Lower lobe of right lung (tissue), 2 donors: ENCODE measurements around the gene SLC9A9. TPM values are rescaled to one million over a fixed set of nuclear protein-coding genes. Genes with fewer than 3 reads are reported as not detected.

ENCODE experiments used
- ATAC-seq, 2 donors: fragments of 200-7000 bp; cut with Tn5 transposase; one replicate each; pipeline ENCODE4 v1.9.1; 2020 to 2022; ENCODE audit warnings: mild to moderate bottlenecking in 2 of 2, moderate library complexity in 2 of 2
- DNase-seq: peaks from one replicate; pipeline ENCODE4 v3.0.0-alpha.2; 2020
- H3K27ac ChIP-seq: fragments of 200-600 bp; one replicate; pipeline ENCODE4 v1.8.0; 2022
- H3K27me3 ChIP-seq: fragments of 200-600 bp; one replicate; pipeline ENCODE4 v1.8.0; 2022; ENCODE audit warnings: low read depth
- H3K36me3 ChIP-seq: fragments of 200-600 bp; one replicate; pipeline ENCODE4 v1.8.0; 2022; ENCODE audit warnings: mild to moderate bottlenecking
- H3K4me1 ChIP-seq: fragments of 200-600 bp; one replicate; pipeline ENCODE4 v1.8.0; 2022
- H3K4me3 ChIP-seq: fragments of 200-600 bp; one replicate; pipeline ENCODE4 v1.8.0; 2022; ENCODE audit warnings: mild to moderate bottlenecking
- H3K9me3 ChIP-seq: fragments of 200-600 bp; one replicate; pipeline ENCODE4 v1.8.0; 2022
- intact Hi-C: fragments of 100-400 bp; cut with DNase I; formaldehyde crosslinking; loops from one replicate; pipeline ENCODE4 v1.11.0; 2022
- total RNA-seq: library from RNA; stranded (reverse); fragmentation: NEBNext Ultra II Directional; extraction: Animal tissue kit (Norgen Biotek cat#: 25700); gene quantifications from one replicate; pipeline ENCODE4 v1.2.1, GENCODE V29; 2021
- TF ChIP-seq, protein P1 (sequence below): fragments of 200-600 bp; IDR thresholded peaks from one replicate; pipeline ENCODE4 v1.8.0; 2022; ENCODE audit warnings: antibody characterized with exemption, mild to moderate bottlenecking
- donor health status: DM: no; HTN: yes; CAD: no; lungs with severe emphysema.

SLC9A9 gene
- total RNA-seq, 1 donor from 2014 or later: 15.6 TPM

DNA sequence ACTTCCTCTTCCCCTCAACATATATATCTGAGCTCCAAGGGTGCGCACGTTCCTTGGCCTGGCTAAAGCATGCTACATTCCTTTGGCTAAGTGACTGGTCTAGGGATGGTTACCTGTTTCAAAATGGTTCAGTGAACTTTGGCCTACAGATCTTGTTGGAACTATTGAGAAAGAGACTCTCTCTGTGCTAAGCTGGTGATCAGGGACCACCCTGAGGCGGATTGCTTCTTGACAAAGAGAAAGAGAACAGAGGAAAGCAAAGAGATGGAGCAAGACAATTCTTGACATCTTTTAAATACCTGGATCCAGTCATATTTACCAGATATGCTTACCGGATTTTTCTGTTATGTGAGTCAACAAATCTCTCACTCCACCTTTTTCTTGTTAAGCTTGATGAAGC, 605.6 kb downstream of the SLC9A9 start:
- no peak for DNase-seq
- Histone ChIP-seq H3K4me3 (no peak overlapping the region), H3K4me1 (no peaks in the 10 kb centered on the region), H3K36me3 (no peaks in the 10 kb centered on the region), H3K27ac (no peak overlapping the region), H3K9me3 (no peaks in the 10 kb centered on the region), H3K27me3 (no peaks in the 10 kb centered on the region)
- intact Hi-C loops: no loop called here
- TF ChIP-seq, protein P1, sequence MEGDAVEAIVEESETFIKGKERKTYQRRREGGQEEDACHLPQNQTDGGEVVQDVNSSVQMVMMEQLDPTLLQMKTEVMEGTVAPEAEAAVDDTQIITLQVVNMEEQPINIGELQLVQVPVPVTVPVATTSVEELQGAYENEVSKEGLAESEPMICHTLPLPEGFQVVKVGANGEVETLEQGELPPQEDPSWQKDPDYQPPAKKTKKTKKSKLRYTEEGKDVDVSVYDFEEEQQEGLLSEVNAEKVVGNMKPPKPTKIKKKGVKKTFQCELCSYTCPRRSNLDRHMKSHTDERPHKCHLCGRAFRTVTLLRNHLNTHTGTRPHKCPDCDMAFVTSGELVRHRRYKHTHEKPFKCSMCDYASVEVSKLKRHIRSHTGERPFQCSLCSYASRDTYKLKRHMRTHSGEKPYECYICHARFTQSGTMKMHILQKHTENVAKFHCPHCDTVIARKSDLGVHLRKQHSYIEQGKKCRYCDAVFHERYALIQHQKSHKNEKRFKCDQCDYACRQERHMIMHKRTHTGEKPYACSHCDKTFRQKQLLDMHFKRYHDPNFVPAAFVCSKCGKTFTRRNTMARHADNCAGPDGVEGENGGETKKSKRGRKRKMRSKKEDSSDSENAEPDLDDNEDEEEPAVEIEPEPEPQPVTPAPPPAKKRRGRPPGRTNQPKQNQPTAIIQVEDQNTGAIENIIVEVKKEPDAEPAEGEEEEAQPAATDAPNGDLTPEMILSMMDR: no peak
- no peak for ATAC-seq

DNA sequence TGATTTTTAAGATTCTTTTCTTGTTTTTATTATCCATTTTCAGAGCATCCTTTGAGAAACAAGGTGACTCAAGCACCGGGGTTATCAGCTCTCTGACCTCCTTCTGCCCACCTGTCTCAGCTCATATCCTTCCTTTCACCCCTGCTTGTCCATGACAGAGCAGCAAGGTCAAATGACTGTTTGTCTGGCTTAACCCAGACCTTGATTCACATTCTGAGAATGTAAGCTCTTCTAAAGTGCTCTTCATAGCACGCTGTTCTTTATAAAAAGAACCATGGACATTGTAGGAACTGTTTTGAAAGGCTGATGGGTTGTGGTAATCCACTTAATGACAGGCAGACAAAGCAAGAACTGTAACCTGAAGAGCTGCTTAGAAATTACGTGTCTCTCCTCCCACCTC, 606.2 kb downstream of the SLC9A9 start:
- TF ChIP-seq, protein P1: no peak
- no peak overlapping the region for H3K27ac ChIP-seq
- H3K27me3 ChIP-seq: no peaks in the 10 kb centered on the region
- no peak for DNase-seq
- H3K9me3 ChIP-seq: no peaks in the 10 kb centered on the region
- ATAC-seq: no peak
- no peak overlapping the region for H3K4me3 ChIP-seq
- no peaks in the 10 kb centered on the region for H3K4me1 ChIP-seq
- no peaks in the 10 kb centered on the region for H3K36me3 ChIP-seq
- intact Hi-C loops: no loop called here

DNA sequence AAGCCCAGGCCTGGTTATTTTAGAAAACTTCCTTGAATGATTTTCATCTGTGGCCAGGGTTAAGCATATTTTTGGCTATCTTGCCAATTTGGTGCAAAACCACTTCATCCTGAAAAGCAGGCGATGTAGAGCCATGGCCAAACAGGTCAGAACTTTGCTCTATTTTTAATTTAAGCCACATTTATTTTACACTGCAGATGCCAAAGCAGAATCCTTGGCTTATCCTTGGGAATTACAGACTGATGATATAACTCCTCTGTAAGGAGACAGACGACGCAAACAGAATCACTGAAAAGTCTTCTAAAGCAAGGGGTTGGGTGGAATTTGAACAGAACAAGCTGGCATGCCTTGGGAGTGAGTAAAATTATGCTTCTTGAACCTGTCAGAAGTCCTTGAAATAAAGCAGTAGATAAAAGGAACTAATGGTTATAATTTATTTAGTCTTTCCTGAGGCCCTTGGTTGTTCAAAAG, 606.8 kb downstream of the SLC9A9 start:
- Histone ChIP-seq H3K36me3 (no peaks in the 10 kb centered on the region), H3K27me3 (no peaks in the 10 kb centered on the region), H3K4me3 (no peak overlapping the region), H3K27ac (no peak overlapping the region), H3K9me3 (no peaks in the 10 kb centered on the region), H3K4me1 (no peaks in the 10 kb centered on the region)
- intact Hi-C loops: no loop called here
- ATAC-seq (no peak), DNase-seq (no peak)
- TF ChIP-seq, protein P1: no peak

DNA sequence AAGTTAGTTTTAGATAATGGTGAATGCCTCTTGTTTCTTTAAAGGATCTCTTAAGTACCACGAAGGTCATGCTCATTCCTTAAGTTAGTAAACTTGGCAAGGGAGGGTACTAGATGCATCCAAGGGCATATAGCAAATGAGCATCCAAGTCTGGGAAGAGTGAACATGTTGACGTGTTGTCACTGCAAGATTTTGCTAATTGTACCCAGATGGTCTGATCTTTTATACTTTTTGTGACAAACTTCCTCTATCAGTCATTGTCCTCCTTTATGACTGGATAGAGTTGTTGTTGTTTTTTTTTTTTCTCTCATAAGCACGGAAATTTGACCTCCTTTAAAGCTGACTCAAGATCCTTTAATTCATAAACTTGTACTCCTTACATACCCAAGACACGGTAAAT, 607.4 kb downstream of the SLC9A9 start:
- no peaks in the 10 kb centered on the region for H3K4me1 ChIP-seq
- H3K27me3 ChIP-seq: no peaks in the 10 kb centered on the region
- no peaks in the 10 kb centered on the region for H3K36me3 ChIP-seq
- H3K9me3 ChIP-seq: no peaks in the 10 kb centered on the region
- ATAC-seq (no peak), DNase-seq (no peak)
- no peak overlapping the region for H3K4me3 ChIP-seq
- intact Hi-C loops: no loop called here
- no peak overlapping the region for H3K27ac ChIP-seq
- TF ChIP-seq, protein P1: no peak

DNA sequence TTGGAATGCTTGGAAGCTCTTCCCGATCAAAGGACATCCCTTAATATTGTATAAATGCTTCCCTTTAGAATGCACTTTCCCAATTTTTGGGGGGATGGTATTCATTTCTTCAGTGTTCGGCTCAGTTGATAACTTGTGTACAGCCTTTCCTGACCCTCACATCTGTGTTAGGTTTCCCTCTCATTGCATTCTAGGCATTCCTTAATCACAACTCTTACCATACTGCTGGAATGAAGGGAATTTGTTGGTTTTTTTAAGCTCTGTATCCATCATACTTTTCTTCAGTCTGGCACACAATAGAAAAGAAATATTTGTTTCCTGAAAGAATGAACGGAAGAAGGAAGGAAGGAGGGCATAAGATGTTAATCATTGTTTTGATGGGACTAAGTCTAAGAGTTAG, 609.2 kb downstream of the SLC9A9 start:
- Histone ChIP-seq H3K36me3 (no peaks in the 10 kb centered on the region), H3K27me3 (no peaks in the 10 kb centered on the region), H3K4me3 (no peak overlapping the region), H3K9me3 (no peaks in the 10 kb centered on the region), H3K4me1 (no peaks in the 10 kb centered on the region), H3K27ac (no peak overlapping the region)
- TF ChIP-seq, protein P1: no peak
- ATAC-seq (no peak), DNase-seq (no peak)
- intact Hi-C loops: no loop called here
